ENCODE results near the gene DHX16. TPM values are rescaled to one million over a fixed set of nuclear protein-coding genes. Genes with fewer than 3 reads are reported as not detected.
A peak's percentile ranks its signal among the peaks of the same experiment; 100 is the strongest.

DHX16 gene
- total and polyA plus RNA-seq, 2 of the 4 experiments (the other 2 are of a cell fraction): 47.9 to 48.4 TPM

DNA sequence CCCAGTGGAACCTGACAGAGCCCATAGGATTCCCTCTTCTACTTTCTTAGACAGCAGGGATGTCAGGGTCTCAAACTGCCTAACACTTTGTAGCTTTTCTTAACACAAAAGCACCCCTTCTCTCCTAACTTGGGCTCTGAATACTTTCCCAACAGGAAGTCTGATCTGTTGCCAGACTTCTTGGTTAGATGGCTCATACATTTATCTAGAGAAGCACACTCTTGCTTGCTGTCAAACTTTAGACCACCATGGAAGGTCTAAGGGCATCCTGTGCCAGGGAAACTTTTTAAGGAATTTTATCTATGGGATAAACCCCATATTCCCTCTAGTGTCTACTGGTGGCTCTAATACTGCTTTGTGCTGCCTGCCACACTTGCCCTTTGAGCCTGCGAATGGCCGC lies 29.1 kb downstream of the DHX16 start:
- dilution Hi-C loops (cut with HindIII; ENCODE audit: low sequenced_read_pairs, unreplicated experiment) (no loop called here), in situ Hi-C loops (cut with MboI; ENCODE audit: low sequenced_read_pairs) (no loop called here), intact Hi-C loops (cut with micrococcal nuclease) (no loop called here)
- CTCF ChIA-PET: no interaction called here
- H3K27me3 ChIP-seq (ENCODE audit: control insufficient read depth, insufficient read depth, low read length): no peaks in the 10 kb centered on the region
- no peak overlapping the region for H2BK5ac ChIP-seq (ENCODE audit: low read depth, low read length, poor library complexity, severe bottlenecking)
- H2AFZ ChIP-seq (replicated peaks; ENCODE audit: low read length, poor library complexity): no peak overlapping the region
- no peak overlapping the region for H4K91ac ChIP-seq (ENCODE audit: insufficient read depth, low read depth, low read length)
- POLR2A ChIA-PET (ENCODE audit: unreplicated experiment): no interaction called here
- H3K14ac ChIP-seq (replicated peaks; ENCODE audit: low read depth, low read length): no peak overlapping the region
- H3K4ac ChIP-seq (ENCODE audit: low read depth, low read length): no peak overlapping the region
- TSS peak; percentile 13 for BruUV-seq (replicated peaks)
- H3K9me1 ChIP-seq (ENCODE audit: insufficient read depth, low read length): no peaks in the 10 kb centered on the region
- no peaks in the 10 kb centered on the region for H3K4me1 ChIP-seq (ENCODE audit: control insufficient read depth, insufficient read depth, low read length)
- no peak overlapping the region for H2AK5ac ChIP-seq (ENCODE audit: low read depth, low read length)
- H4K8ac ChIP-seq (ENCODE audit: low read depth in 2 of 2, low read length in 2 of 2): no peak overlapping the region
- H3K27ac ChIP-seq (ENCODE audit: insufficient read depth, low read length): no peak overlapping the region
- DNase-seq: no peak
- H3K79me1 ChIP-seq (ENCODE audit: low read depth in 1 of 2, low read length in 2 of 2): peaks cover 18 to 31% of the 10 kb centered on the region in 2 experiments; a peak in 3 of 4 replicates
- TF ChIP-seq RFX5 (IDR thresholded peaks at IDR 0.05; ENCODE audit: low read depth, low read length): no peak
- TF ChIP-seq FOS (IDR thresholded peaks at IDR 0.05; ENCODE audit: low read depth, low read length): no peak
- no peak for TF ChIP-seq BHLHE40 (IDR thresholded peaks at IDR 0.05; ENCODE audit: low read depth, low read length)
- TF ChIP-seq CHD1 (IDR thresholded peaks at IDR 0.05; ENCODE audit: low read depth, low read length): no peak
- no peak for TF ChIP-seq MAFK (IDR thresholded peaks at IDR 0.05; ENCODE audit: low read depth, low read length)
- TF ChIP-seq, protein P1, sequence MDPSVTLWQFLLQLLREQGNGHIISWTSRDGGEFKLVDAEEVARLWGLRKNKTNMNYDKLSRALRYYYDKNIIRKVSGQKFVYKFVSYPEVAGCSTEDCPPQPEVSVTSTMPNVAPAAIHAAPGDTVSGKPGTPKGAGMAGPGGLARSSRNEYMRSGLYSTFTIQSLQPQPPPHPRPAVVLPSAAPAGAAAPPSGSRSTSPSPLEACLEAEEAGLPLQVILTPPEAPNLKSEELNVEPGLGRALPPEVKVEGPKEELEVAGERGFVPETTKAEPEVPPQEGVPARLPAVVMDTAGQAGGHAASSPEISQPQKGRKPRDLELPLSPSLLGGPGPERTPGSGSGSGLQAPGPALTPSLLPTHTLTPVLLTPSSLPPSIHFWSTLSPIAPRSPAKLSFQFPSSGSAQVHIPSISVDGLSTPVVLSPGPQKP (IDR thresholded peaks at IDR 0.05; ENCODE audit: borderline replicate concordance, low read depth, low read length): no peak
- no peak for TF ChIP-seq SMC3 (IDR thresholded peaks at IDR 0.05; ENCODE audit: low read depth, low read length)
- TF ChIP-seq RAD21 (IDR thresholded peaks at IDR 0.05; ENCODE audit: low read length): no peak
- TF ChIP-seq RCOR1 (IDR thresholded peaks at IDR 0.05; ENCODE audit: insufficient replicate concordance, low read length): no peak
- TF ChIP-seq, protein P2, sequence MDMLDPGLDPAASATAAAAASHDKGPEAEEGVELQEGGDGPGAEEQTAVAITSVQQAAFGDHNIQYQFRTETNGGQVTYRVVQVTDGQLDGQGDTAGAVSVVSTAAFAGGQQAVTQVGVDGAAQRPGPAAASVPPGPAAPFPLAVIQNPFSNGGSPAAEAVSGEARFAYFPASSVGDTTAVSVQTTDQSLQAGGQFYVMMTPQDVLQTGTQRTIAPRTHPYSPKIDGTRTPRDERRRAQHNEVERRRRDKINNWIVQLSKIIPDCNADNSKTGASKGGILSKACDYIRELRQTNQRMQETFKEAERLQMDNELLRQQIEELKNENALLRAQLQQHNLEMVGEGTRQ (IDR thresholded peaks at IDR 0.05; ENCODE audit: low read depth, low read length): no peak
- TF ChIP-seq, protein P3, sequence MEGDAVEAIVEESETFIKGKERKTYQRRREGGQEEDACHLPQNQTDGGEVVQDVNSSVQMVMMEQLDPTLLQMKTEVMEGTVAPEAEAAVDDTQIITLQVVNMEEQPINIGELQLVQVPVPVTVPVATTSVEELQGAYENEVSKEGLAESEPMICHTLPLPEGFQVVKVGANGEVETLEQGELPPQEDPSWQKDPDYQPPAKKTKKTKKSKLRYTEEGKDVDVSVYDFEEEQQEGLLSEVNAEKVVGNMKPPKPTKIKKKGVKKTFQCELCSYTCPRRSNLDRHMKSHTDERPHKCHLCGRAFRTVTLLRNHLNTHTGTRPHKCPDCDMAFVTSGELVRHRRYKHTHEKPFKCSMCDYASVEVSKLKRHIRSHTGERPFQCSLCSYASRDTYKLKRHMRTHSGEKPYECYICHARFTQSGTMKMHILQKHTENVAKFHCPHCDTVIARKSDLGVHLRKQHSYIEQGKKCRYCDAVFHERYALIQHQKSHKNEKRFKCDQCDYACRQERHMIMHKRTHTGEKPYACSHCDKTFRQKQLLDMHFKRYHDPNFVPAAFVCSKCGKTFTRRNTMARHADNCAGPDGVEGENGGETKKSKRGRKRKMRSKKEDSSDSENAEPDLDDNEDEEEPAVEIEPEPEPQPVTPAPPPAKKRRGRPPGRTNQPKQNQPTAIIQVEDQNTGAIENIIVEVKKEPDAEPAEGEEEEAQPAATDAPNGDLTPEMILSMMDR (conservative IDR thresholded peaks at IDR 0.05; ENCODE audit: low read depth, low read length): no peak
- no peak for TF ChIP-seq NFE2L2 (IDR thresholded peaks at IDR 0.05; ENCODE audit: low read depth, low read length)
- TF ChIP-seq POLR2A (IDR thresholded peaks at IDR 0.05; ENCODE audit: low read depth, low read length): no peak
- TF ChIP-seq MAZ (IDR thresholded peaks at IDR 0.05; ENCODE audit: borderline replicate concordance, low read depth, low read length): no peak
- no peak for TF ChIP-seq MXI1 (IDR thresholded peaks at IDR 0.05; ENCODE audit: borderline replicate concordance, low read depth, low read length)
- TF ChIP-seq CEBPB (IDR thresholded peaks at IDR 0.05; ENCODE audit: low read depth, low read length): no peak
- peaks cover 37% of the 10 kb centered on the region for H3K36me3 ChIP-seq (ENCODE audit: control insufficient read depth, insufficient read depth, low read length)
- H3K18ac ChIP-seq (ENCODE audit: low read depth, low read length): no peak overlapping the region
- peaks cover 4% of the 10 kb centered on the region; the same call in 1 of the 2 replicates for H4K20me1 ChIP-seq (ENCODE audit: insufficient read depth, low read length)
- no CpG with 5 or more reads among the region's 2 CpGs for WGBS, 2 experiments (ENCODE audit: extremely low coverage in 2 of 2, insufficient read length in 1 of 2)
- H2BK15ac ChIP-seq (ENCODE audit: low read depth, low read length): no peak overlapping the region
- H3K23ac ChIP-seq (ENCODE audit: low read depth, low read length): no peak overlapping the region
- H3K9ac ChIP-seq (ENCODE audit: low read depth, low read length): no peak overlapping the region
- no peak overlapping the region for H4K5ac ChIP-seq (ENCODE audit: low read depth, low read length)
- no peak overlapping the region for H3K56ac ChIP-seq (ENCODE audit: extremely low read depth, insufficient read depth, low read length)
- H2AK9ac ChIP-seq (replicated peaks; ENCODE audit: low read depth, low read length, poor library complexity): no peak overlapping the region
- no peak overlapping the region for H3K4me2 ChIP-seq (ENCODE audit: low read depth, low read length)
- no peak overlapping the region for H2BK120ac ChIP-seq (ENCODE audit: low read depth, low read length)
- ATAC-seq (ENCODE audit: low read depth): no peak
- no peak overlapping the region for H2BK20ac ChIP-seq (ENCODE audit: low read depth, low read length)
- H3K9me3 ChIP-seq (ENCODE audit: control insufficient read depth, insufficient read depth, low read length): no peaks in the 10 kb centered on the region
- H3K4me3 ChIP-seq (ENCODE audit: insufficient read depth, low read depth, low read length): no peak overlapping the region

All from IMR-90 (cell line).